Stimulated activated naive B cell treated with anti-CD40 and anti-IgM and Interleukin-4, amounts not matched to agents 10 μg/mL and 1 μg/mL and 100 μg/mL, for 72 hours (primary cell): ENCODE data around the gene COL9A3.

Experiments used
- ATAC-seq, 2 donors: fragments of 150-1000 bp; cut with Tn5 transposase; replicated peaks; 2 replicates each; pipeline ENCODE4 v1.10.0; 2021; ENCODE audit warnings: moderate library complexity in 1 of 2
- DNase-seq: peaks from one replicate; pipeline ENCODE4 v3.0.0; 2021
- H3K27ac Mint-ChIP-seq: one replicate; pipeline ENCODE4 v1.8.0; 2022; ENCODE audit warnings: mild to moderate bottlenecking, mixed read lengths
- H3K27me3 Mint-ChIP-seq, 2 donors: one replicate each; pipeline ENCODE4 v1.8.0; 2022; ENCODE audit warnings: mixed read lengths in 2 of 2
- H3K36me3 Mint-ChIP-seq, 2 donors: one replicate each; pipeline ENCODE4 v1.8.0; 2022; ENCODE audit warnings: mixed read lengths in 2 of 2, mild to moderate bottlenecking in 1 of 2
- H3K4me1 Mint-ChIP-seq, 2 donors: one replicate each; pipeline ENCODE4 v1.8.0; 2022; ENCODE audit warnings: mixed read lengths in 2 of 2, mild to moderate bottlenecking in 1 of 2
- H3K4me3 Mint-ChIP-seq, 2 donors: one replicate each; pipeline ENCODE4 v1.8.0; 2022; ENCODE audit warnings: mild to moderate bottlenecking in 2 of 2, mixed read lengths in 2 of 2, moderate library complexity in 1 of 2
- H3K9me3 Mint-ChIP-seq, 2 donors: one replicate each; pipeline ENCODE4 v1.8.0; 2022; ENCODE audit warnings: mixed read lengths in 2 of 2, mild to moderate bottlenecking in 1 of 2

The COL9A3 gene

DNA sequence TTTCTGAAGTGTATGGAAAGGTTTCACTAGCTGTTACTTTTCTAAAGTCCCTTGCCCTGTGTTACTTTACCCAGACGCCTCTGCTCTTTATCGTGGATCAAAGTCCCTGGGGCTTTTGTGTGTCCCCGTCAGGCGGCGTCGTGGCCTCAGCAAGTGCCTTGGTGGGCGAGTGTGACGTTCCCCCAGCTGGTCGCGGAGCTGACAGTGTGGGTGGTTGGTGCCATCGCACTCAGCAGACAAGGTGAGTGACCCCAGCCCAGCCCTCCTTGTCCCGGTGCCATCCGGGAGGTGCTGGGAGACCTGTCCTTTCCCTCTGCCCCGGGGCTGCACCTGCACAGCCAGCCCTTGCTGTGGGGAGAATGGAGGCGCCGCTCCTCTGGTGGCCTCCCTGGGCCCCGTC is 72.1 kb downstream of the COL9A3 start:
- DNase-seq (no peak), ATAC-seq (no peak)
- H3K27ac Mint-ChIP-seq = no peak overlapping the region
- H3K27me3 Mint-ChIP-seq = no peaks in the 10 kb centered on the region
- peaks cover 3 to 6% of the 10 kb centered on the region in 2 donors for H3K4me1 Mint-ChIP-seq
- no peak overlapping the region for H3K4me3 Mint-ChIP-seq
- H3K36me3 Mint-ChIP-seq = peaks cover 41 to 61% of the 10 kb centered on the region in 2 donors
- H3K9me3 Mint-ChIP-seq = no peaks in the 10 kb centered on the region

DNA sequence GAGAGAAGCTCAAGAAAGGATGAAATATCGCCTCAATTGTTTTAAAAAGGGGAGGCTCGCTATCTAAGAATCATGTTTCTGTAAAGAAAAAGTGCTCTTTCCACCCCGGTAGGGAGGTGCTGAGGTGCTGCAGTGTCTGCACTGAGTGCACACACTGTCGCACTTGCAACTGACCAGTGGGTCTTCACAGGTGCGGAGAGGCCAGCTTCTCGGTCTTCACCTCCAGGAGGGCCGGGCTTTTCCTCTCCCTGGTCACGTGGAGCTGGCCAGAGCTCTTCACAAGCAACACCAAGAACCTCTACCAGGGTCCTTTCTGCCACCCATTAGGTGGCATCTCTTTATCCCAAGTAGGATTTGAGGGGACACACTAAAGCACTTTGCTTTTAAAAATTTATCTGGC is 72.6 kb downstream of the COL9A3 start:
- ATAC-seq = no peak
- Mint-ChIP-seq H3K27ac (no peak overlapping the region), H3K9me3 (no peaks in the 10 kb centered on the region), H3K36me3 (peaks cover 46 to 66% of the 10 kb centered on the region in 2 donors), H3K4me1 (peaks cover 3 to 6% of the 10 kb centered on the region in 2 donors), H3K4me3 (no peak overlapping the region), H3K27me3 (no peaks in the 10 kb centered on the region)
- DNase-seq = no peak

DNA sequence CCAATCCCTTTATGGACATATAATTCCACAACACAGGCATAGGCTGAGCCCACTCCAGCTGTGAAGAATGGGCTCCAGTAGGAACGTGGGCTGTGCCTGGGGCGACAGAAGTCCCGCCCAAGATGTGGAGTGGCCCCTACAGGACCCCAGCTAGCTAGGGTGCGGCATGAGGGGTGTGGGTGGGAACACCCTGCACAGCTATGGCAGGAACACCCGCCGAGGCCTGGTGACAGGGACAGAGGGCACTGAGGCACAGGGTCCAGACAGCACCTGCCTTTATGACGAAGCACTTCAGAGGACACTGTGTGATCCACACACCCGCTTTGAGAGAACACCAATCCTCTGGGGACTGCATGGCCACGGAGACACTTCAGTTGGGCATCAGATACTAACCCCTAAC is 73.0 kb downstream of the COL9A3 start:
- peaks cover 3 to 6% of the 10 kb centered on the region in 2 donors for H3K4me1 Mint-ChIP-seq
- DNase-seq = no peak

DNA sequence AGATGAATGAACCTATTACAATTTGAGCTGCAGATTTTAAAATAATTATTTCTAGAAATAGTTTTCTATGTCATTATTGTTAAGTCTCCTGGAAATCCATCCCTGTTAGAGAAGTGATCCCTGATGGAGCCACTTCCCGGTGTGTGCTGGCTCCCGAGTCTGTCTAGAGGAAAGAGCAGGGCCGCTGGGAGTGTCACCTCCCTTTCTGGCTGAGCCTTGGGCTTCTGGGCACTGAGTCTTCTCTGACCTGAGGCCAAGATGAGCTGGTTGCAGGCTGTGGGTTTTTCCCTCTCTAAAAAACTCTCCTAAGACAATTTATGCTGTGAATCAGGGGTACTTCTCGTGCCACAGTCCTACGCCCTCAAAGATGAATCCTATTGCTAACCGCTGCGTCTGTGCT is 73.6 kb downstream of the COL9A3 start:
- no peak for ATAC-seq
- Mint-ChIP-seq H3K27ac (no peak overlapping the region), H3K9me3 (no peaks in the 10 kb centered on the region), H3K4me1 (peaks cover 3 to 6% of the 10 kb centered on the region in 2 donors), H3K36me3 (peaks cover 49 to 72% of the 10 kb centered on the region in 2 donors), H3K4me3 (no peak overlapping the region), H3K27me3 (no peaks in the 10 kb centered on the region)
- DNase-seq = no peak

More for the DNA sequence above, 73.0 kb downstream of the COL9A3 start:
- H3K27me3 Mint-ChIP-seq = no peaks in the 10 kb centered on the region
- no peak for ATAC-seq
- H3K27ac Mint-ChIP-seq = no peak overlapping the region
- H3K4me3 Mint-ChIP-seq = no peak overlapping the region
- H3K9me3 Mint-ChIP-seq = no peaks in the 10 kb centered on the region
- peaks cover 46 to 66% of the 10 kb centered on the region in 2 donors for H3K36me3 Mint-ChIP-seq
